Body of pancreas (tissue), 4 donors: ENCODE measurements around the gene DAPP1. TPM values are rescaled to one million over a fixed set of nuclear protein-coding genes. Genes with fewer than 3 reads are reported as not detected.

Experiments
- ATAC-seq: fragments of 150-250 bp; one replicate; pipeline ENCODE4 v1.9.1; 2016
- DNase-seq, 4 donors: peaks; one replicate each; pipeline ENCODE4 v3.0.0-alpha.2; 2019
- H3K27ac ChIP-seq, 4 donors: fragments of 200-600 bp; sonication (generic); 1 replicate in 3 of 4; 2 replicates in 1 of 4; pipeline versions ENCODE4 v1.5.1 to v1.6.1; 2016 to 2019; ENCODE audit warnings: mild to moderate bottlenecking in 1 of 4, mixed read lengths in 1 of 4, moderate library complexity in 1 of 4
- H3K27me3 ChIP-seq, 2 donors: fragments of 200-600 bp; sonication (generic); one replicate each; pipeline ENCODE4 v1.6.0; 2016; ENCODE audit warnings: mild to moderate bottlenecking in 1 of 2
- H3K36me3 ChIP-seq, 2 donors: fragments of 200-600 bp; sonication (generic); replicated peaks in 1 of 2; 2 replicates each; pipeline ENCODE4 v1.5.1; 2016; ENCODE audit warnings: low read depth in 2 of 2; ENCODE audit not compliant: insufficient read depth in 1 of 2
- H3K4me1 ChIP-seq: fragments of 200-600 bp; sonication (generic); one replicate; pipeline ENCODE4 v1.6.0; 2016
- H3K4me3 ChIP-seq, 2 donors: fragments of 200-600 bp; sonication (generic); 1 replicate in 1 of 2; 2 replicates in 1 of 2; pipeline ENCODE4 v1.5.1; 2016 to 2019
- H3K9me3 ChIP-seq, 3 donors: fragments of 200-600 bp; sonication (generic); 1 replicate in 2 of 3; 2 replicates in 1 of 3; pipeline ENCODE4 v1.5.1; 2016
- CTCF ChIP-seq, 7 experiments: fragments of 450-650 bp in 4 of 7; fragments of 200-600 bp in 3 of 7; sonication (generic) in 3 of 7; IDR thresholded peaks; one replicate each; pipeline ENCODE4 v1.5.1; 2016 to 2019; ENCODE audit warnings: antibody characterized with exemption in 7 of 7
- POLR2A ChIP-seq, 3 donors: fragments of 450-650 bp; IDR thresholded peaks; one replicate each; pipeline ENCODE4 v1.6.1; 2016; ENCODE audit warnings: antibody characterized with exemption in 3 of 3, mild to moderate bottlenecking in 2 of 3
- WGBS, 2 donors: methylation state at CpG; one replicate each; pipeline ENCODE4 v1.1.5; 2017; 5-methylcytosine and 5-hydroxymethylcytosine counted together
- intact Hi-C: fragments of 100-400 bp; cut with DNase I; formaldehyde crosslinking; loops from one replicate; pipeline ENCODE4 v1.15.1; 2023
- total RNA-seq, 2 donors: library from RNA; depleted of rRNA; stranded (reverse); fragments of >200 nt; gene quantifications; one replicate each; pipeline ENCODE4 v1.1.0, GENCODE V29; 2016

DAPP1 gene
- total RNA-seq, 2 donors from 2014 or later, result 1.3 to 2.3 TPM

GRCh38 chr4:99894161-99894997, 77.8 kb downstream of the DAPP1 start, which contains the start of gene LAMTOR3:
LAMTOR3 (minus strand) TSS chr4:99894427; CDS start chr4:99893963, 464 bp downstream.
- peak; percentile 100 for ATAC-seq

GRCh38 chr4:99894998-99895397, 78.4 kb downstream of the DAPP1 start:
- Histone ChIP-seq H3K4me1 (peaks cover 32% of the 10 kb centered on the region), H3K4me3 (no peak overlapping the region), H3K36me3 (no peaks in the 10 kb centered on the region), H3K9me3 (no peaks in the 10 kb centered on the region), H3K27ac (peak overlapping the region in 3 of 4 donors; percentile 74 to 87 (median 79)), H3K27me3 (no peaks in the 10 kb centered on the region)
- no peak for ATAC-seq
- DNase-seq, result peak in 1 of 4 donors; percentile 14
- intact Hi-C loops, result no loop called here
- WGBS, 2 donors, result 87 to 89% methylated on average over 16 of the region's 16 CpGs
- no peak for TF ChIP-seq CTCF (IDR thresholded peaks at IDR 0.05)
- no peak for TF ChIP-seq POLR2A (IDR thresholded peaks at IDR 0.05)

More at GRCh38 chr4:99894161-99894997, 77.8 kb downstream of the DAPP1 start, which contains the start of gene LAMTOR3:
- intact Hi-C loops, result no loop called here
- Histone ChIP-seq H3K4me3 (peak within 1 kb of the TSS; percentile 68 to 94), H3K27ac (peak within 1 kb of the TSS; percentile 71 to 87 (median 76)), H3K27me3 (no peaks in the 10 kb centered on the region), H3K36me3 (no peaks in the 10 kb centered on the region), H3K4me1 (peaks cover 32% of the 10 kb centered on the region), H3K9me3 (no peaks in the 10 kb centered on the region)
- DNase-seq, result peak; percentile 91 to 94 (median 92)
- TF ChIP-seq CTCF (IDR thresholded peaks at IDR 0.05) (no peak), POLR2A (IDR thresholded peaks at IDR 0.05) (peak in 2 of 3 donors; percentile 59 to 63)
- WGBS, 2 donors, result 2 to 6% methylated on average over 15 to 38 of the region's 40 CpGs

GRCh38 chr4:99915449-99915848, 98.8 kb downstream of the DAPP1 start:
- H3K27ac ChIP-seq, result no peak overlapping the region
- no peaks in the 10 kb centered on the region for H3K27me3 ChIP-seq
- ATAC-seq (no peak), DNase-seq (no peak)
- no peaks in the 10 kb centered on the region for H3K9me3 ChIP-seq
- H3K4me3 ChIP-seq, result no peak overlapping the region
- no peak for TF ChIP-seq POLR2A (IDR thresholded peaks at IDR 0.05)
- TF ChIP-seq CTCF (IDR thresholded peaks at IDR 0.05), result no peak
- H3K4me1 ChIP-seq, result no peaks in the 10 kb centered on the region
- intact Hi-C loops, result no loop called here
- 82 to 90% methylated on average over 2 of the region's 2 CpGs for WGBS, 2 donors
- H3K36me3 ChIP-seq, result peaks cover 0 to 1% of the 10 kb centered on the region in 2 donors

GRCh38 chr4:99917575-99917974, 100.9 kb downstream of the DAPP1 start:
- TF ChIP-seq CTCF (IDR thresholded peaks at IDR 0.05) (no peak), POLR2A (IDR thresholded peaks at IDR 0.05) (no peak)
- Histone ChIP-seq H3K36me3 (peaks cover 0 to 1% of the 10 kb centered on the region in 2 donors), H3K4me1 (no peaks in the 10 kb centered on the region), H3K4me3 (no peak overlapping the region), H3K9me3 (no peaks in the 10 kb centered on the region), H3K27me3 (no peaks in the 10 kb centered on the region), H3K27ac (no peak overlapping the region)
- no peak for ATAC-seq
- no peak for DNase-seq
- intact Hi-C loops, result no loop called here
- WGBS, 2 donors, result 95 to 98% methylated on average over 3 of the region's 3 CpGs
